HG03135 (cell line): ENCODE results near the gene RFX5.
A peak's percentile ranks its signal among the peaks of the same experiment; 100 is the strongest.
"Not testable (repeated sequence)": the region's sequence is repeated elsewhere in the genome, so short reads cannot be mapped to it uniquely, and the experiment has no call there.

Experiments used
- ATAC-seq: cut with Tn5 transposase; IDR thresholded peaks from one replicate; pipeline ENCODE4 v1.9.1; 2021; ENCODE audit warnings: mild to moderate bottlenecking, moderate library complexity; ENCODE audit not compliant: unreplicated experiment

Gene RFX5

GRCh38 chr1:151346769-151347522 is at the start of gene RFX5:
Gene RFX5 (minus strand): TSS chr1:151347252. CDS start chr1:151346320, 932 bp downstream.
- ATAC-seq: peak; percentile 92

DNA sequence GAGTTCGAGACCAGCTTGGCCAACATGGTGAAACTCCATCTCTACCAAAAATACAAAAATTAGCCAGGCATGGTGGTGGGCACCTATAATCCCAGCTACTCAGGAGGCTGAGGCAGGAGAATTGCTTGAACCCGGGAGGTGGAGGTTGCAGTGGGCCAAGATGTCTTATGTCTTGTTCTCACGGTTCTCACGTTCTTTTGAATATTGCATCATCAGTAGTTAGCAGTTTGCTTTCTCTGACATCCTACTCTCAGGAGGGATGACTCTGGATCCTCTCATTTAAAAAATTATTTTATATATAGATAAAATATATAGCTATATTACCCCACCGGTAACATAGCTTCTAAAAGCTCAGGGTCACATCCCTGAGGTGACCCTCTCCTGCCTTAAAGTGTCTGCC is 49.2 kb upstream of the RFX5 start:
- not testable (repeated sequence) for ATAC-seq

DNA sequence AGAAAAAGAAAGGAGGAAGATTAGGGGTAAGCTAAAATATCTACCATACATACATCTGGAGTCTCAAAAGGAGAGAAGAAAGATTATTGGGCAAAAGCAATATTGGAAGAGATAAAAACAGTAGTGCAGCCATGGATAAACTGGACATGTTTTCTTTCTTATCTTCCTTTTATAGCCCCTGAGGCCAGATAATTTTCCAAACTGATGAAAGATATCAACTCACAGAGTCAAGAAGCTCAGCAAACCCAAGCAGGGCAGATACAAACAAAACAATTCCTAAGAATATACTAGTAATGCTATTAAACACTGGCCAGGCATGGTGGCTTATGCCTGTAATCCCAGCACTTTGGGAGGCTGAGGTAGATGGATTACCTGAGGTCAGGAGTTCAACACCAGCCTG is 46.5 kb upstream of the RFX5 start:
- ATAC-seq: no peak

- ATAC-seq: no peak
Observed at GRCh38 chr1:151391079-151391563, 44.1 kb upstream of the RFX5 start.

GRCh38 chr1:151390221-151391078 is 43.4 kb upstream of the RFX5 start:
- not testable (repeated sequence) for ATAC-seq

DNA sequence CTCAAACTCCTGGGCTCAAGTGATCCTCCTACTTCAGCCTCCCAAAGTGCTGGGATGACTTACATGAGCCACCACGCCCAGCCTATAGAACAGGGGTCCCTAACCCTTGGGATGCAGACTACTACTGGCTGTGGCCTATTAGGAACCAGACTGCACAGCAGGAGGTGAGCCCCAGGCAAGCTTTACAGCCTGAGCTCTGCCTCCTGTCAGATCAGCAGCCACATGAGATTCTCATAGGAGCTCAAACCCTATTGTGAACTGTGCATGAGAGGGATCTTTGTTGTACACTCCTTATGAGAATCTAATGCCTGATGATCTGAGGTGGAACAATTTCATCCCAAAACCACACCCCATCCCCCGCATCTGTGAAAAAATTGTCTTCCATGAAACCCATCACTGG is 39.0 kb upstream of the RFX5 start:
- no peak for ATAC-seq

GRCh38 chr1:151384584-151384983 is 37.5 kb upstream of the RFX5 start:
- no peak for ATAC-seq

DNA sequence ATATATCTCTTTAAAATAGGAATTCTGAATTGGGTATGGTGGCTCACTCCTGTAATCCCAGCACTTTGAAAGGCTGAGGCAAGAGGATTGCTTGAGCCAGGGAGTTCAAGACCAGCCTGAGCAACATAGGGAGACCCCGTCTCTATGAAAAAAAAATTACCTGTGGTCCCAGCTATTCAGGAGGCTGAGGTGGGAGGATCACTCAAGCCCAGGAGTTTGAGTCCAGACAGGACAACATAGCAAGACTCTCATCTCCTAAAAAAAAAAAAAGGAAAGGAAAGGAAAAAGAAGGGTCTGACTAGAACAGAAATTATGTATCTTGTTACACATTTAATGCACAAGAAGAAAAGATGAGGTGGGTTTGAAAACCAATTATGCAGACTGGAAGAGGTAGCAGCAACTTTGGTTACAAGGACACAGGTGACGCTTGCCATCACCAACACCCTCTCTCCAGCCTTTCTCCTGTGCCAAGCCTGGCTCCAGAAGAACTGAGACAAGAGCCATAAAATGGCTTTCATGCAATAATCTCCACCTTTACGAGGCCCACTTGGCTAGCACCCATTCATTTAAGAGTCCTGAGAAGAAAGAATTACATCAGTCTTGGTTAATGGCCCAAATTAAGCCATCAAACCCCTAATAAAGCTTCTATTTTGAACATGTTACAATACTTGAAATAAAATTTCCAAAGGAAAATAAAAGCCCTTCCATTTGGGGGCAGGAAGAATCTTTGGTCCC is 30.3 kb upstream of the RFX5 start:
- no peak for ATAC-seq

DNA sequence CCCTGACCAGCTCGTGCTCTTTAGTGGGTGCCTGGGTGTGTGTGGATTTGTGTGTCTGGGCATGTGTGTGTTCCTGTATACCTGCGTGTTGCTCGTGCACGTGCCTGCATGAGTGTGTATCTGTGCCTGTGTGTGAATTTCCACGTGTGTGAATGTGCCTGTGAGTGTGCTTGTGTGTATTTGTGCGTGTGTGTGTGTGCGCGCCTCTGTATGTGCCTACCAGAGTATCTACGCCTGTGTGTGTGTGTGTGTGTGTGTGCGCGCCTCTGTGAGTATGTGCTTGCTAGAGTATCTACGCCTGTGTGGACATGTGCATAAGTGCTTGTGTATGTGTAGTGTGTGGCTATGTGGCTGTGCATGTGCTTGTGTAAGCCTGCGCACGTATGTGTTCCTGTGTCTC is 26.1 kb upstream of the RFX5 start:
- no peak for ATAC-seq

DNA sequence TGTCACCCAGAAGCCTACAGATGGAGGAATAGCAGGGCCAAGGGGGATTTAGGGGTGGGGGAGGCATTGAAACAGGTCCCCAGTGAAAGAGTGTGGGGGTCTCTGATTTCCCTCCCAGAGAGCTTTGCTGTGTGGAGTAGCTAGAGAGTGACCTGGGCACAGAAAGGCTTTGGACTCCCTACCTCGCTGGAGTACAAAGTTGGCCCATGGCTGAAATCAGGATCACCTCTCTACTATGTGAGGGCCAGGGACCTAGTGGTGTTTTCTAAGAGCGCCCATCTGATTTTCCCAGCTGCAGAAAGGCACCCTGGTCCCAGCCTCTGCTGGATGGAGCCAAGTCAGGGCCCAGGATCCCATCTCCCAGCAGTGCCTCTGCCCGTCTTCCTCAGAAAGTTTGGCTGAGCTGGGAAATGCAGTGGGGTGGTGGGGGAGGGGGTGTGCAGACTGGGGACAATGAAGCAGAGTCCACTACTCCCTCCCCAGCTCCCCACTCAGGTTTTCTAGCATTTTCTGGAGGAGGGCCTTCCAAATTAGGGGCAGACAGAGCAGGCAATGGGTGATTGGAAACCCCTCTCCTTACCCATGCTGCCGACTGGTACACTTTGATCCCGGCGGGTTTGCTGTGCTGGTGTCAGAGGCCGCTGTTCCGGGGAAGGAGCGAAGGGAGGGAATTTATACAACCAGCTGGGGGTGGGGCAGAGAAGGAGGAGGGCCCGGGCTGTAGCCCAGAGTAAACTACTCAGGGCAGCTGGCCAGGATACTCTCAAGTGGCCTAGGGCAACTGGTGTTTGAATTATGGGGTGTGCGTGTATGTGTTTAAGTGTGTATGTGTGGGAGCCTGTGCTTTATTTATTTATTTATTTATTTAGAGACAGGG is 25.2 kb upstream of the RFX5 start, which contains the start of gene SELENBP1:
Gene SELENBP1, minus strand, starts transcription at position 648 of the 877 bp plus-strand sequence. Its CDS starts 64 bp downstream, at position 584.
- no peak for ATAC-seq

GRCh38 chr1:151371370-151372057 is 24.5 kb upstream of the RFX5 start:
- ATAC-seq: no peak

- no peak for ATAC-seq
Observed at GRCh38 chr1:151370211-151370911, 23.3 kb upstream of the RFX5 start.

DNA sequence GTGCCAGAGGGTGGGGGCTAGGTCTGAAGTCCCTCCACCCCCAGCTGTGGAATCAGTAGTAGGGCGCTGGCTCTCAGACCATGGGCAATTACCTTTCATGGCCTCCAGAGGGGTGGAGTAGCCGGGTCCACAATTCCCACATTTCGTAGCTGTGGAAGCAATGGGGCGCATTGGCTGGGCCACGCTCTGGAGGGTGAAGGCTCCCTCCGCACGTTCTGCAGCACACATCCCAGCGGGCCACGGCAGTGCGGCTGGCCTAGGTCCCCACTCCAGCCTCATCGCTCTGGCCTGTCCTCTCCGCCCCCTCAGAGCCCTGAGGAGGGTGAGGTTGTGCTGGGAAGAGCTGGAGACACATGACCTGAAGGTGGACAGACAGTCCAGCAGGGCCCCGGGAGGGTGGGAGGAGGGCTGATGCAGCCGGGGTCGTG is 22.6 kb upstream of the RFX5 start:
- no peak for ATAC-seq

DNA sequence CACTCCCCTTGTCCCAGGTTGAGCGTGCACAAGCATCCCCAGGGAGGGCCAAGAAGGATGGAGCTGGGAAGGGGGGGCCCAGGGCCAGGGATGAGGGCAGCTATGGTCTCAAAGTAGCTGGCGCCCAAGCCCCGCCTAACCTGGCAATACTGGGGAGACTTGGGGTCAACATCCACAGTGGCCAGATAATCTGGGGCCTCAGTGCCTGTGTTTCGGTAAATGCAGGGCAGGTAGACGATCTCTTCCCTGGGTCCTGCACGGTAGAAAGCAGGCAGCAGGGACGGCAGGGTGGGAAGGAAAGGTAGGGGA is 22.2 kb upstream of the RFX5 start:
- ATAC-seq: no peak

GRCh38 chr1:151368393-151369301 is 21.6 kb upstream of the RFX5 start:
- no peak for ATAC-seq

GRCh38 chr1:151367658-151368392 is 20.8 kb upstream of the RFX5 start:
- no peak for ATAC-seq

DNA sequence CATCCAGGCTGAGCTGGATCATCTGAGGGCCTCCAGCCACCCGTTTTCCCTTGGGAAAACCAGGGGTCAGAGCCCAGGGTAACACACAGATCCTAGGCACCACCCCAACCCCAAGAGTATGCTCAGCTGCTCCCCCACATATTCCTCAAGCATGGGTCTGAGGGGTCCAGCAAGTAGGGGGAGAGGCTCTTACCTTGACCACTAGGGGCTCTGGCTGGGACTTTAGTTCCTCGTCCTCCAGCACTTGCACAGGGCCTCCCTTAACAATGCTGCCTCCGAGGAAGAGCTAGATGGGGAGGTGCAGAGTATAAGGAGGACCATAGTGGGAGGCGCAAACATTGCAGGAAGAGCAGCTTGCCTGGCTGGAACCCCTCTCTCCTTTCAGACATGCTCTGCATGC is 17.9 kb upstream of the RFX5 start:
- ATAC-seq: no peak
